ENCODE data around the gene SORBS2.

Gene SORBS2

GRCh38 chr4:185834778-185835177, 22.8 kb upstream of the SORBS2 start:
- DNase-seq = no peak

GRCh38 chr4:185834088-185834487, 22.1 kb upstream of the SORBS2 start:
- no peak for DNase-seq

- no peak for DNase-seq
These were observed 21.1 kb upstream of the SORBS2 start for GRCh38 chr4:185833055-185833598.

GRCh38 chr4:185831125-185831815, 19.3 kb upstream of the SORBS2 start:
- DNase-seq = no peak

DNA sequence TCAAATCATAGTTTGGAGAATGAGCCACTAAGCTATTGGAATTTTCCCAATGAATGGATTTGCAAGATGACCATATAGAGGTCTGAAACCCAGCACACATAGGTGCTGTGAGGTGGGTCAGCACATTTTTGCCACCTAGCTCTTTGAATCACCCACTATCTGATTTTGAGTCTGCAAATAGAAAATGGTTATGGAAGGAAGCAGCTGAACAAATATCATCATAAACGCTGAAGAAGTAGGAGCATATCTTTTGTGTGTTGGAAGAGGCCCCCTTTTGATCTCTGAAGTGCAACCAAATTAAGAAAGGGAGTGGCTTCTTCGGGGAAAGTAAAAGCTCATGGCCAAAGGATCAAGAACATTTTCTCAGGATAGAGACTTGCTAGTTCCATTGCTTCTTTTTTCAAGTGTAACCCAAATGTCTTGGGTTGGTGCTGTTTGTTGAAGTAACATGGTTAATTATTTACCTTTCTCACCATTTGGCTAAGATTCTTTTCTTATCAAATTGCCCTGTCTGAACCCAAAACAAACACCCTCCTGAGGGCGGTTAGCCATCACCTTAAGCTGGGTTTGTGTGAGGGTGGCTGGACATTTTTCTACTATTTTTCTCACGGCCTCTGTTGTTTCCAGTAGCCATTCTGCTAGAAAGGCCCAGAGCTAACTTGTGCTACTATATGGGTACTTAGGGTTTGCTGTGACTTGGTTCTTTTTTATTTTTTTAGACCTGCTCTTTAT, 18.4 kb upstream of the SORBS2 start:
- DNase-seq = no peak

- no peak for DNase-seq
These were observed 14.4 kb upstream of the SORBS2 start for GRCh38 chr4:185826381-185826780.

GRCh38 chr4:185825737-185826136, 13.7 kb upstream of the SORBS2 start:
- no peak for DNase-seq

GRCh38 chr4:185822791-185823190, 10.8 kb upstream of the SORBS2 start:
- DNase-seq = no peak

DNA sequence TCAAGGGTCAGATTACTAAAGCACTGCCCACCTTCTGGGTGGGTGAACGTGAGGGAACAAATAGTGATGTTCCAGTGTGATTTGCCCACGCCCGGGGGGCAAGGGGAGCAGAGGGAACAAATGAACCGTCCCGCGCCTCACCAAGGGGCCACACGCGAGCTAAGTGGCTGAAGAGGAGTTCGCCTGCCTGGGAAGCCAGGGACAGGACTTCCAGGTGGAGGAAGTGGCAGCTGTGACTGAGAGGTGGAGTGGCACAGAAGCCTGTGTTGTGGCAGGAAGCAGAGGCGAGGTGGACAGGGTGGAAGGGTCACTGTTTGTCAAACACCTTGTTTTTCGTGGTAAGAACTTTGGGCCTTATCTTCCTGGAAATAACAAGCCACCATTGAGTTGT, 9.0 kb upstream of the SORBS2 start:
- DNase-seq = no peak

- no peak for DNase-seq
These were observed 8.4 kb upstream of the SORBS2 start for GRCh38 chr4:185820146-185821028.

GRCh38 chr4:185819144-185819543, 7.2 kb upstream of the SORBS2 start:
- DNase-seq = no peak

GRCh38 chr4:185817403-185817818, 5.4 kb upstream of the SORBS2 start:
- DNase-seq = no peak

DNA sequence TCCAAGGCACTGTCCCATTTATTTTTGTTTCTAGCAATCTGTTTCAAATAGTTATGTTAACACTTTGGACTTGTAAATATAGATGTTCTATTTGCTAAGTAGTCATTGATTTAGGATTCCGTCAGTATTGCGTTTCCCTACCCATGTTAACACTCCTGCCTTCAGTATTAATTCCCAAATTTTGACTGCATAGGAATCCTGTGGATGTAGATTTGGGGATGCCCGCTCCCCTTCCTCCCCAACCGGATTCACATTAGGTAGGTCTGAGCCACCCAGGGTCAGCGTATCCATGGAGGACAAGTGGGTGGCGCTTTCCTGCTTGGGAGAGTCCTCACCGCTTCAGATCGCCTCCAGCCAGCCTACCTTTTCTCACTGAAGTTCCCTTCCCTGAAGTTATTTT, 1.1 kb upstream of the SORBS2 start:
- DNase-seq = no peak

- DNase-seq = no peak
These were observed 1.1 kb downstream of the SORBS2 start for GRCh38 chr4:185810746-185811508.

DNA sequence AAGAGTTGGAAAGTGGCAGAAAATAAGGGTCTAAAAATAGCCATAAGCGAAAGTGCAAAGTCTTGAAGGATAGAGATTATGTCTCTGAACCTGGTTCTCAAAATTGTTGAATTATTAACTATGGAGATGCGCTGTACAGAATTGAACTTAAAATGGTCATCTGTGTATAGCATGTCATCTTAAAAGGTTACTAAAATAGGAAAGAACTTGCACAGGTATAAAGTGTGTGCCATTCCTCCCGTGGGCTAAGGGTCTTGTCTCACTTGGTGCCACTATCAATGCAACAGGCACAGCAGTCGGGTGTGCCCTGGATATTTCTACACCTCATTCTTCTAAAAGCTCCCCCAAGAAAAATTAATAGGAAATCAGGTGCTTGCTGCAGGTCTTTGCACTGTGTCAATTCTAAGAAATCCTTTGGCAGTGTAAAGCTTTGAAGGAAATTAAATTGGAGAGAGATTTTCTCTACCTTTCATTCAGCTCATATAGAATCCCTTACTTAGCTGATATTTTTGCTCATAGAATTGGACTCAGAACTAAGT, 2.4 kb downstream of the SORBS2 start:
- DNase-seq = no peak

DNA sequence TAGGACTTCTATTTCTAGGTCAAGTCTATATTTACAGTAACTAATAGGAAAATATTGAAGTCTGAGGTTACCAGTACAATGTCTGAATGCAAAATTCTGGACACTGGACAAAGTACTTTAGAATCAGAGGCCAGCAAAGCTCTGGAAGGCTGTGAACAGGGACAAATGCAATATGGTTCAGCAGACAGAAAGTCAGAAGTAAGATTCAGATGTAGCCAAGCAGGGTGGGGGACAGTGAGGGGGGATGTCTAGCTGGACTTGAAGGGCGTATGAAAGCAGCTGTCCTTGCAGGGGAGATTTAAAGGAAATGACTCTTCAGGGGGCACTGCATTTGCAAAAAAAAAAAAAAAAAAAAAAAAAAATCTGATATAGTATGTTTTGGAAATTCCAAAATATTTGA, 2.9 kb downstream of the SORBS2 start:
- no peak for DNase-seq

GRCh38 chr4:185805979-185806378, 6.0 kb downstream of the SORBS2 start:
- no peak for DNase-seq

DNA sequence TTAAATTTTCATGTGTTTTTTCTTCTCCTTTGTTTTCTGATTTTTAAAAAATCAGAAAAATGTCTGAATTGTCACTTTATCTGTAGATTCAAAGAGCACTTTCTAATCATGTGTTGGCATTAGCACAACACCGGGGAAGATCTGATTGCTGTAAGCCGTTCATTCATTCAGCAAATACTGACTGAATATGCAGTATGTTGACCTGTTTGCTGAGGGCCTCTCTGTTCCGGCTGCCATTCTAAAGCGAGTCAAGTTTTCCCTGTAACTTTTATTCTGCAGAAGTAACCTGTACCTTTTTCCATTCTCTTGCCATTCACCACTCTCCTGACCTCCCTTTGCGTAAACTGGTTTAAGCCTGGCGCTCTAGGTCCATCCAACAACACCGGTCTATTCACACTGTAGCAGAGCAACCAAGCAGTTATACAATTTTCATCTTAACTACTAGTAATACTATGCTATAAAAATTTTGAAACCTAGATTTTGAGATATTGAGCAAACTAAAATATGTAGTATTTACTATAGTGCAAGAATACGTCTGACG, 6.7 kb downstream of the SORBS2 start:
- no peak for DNase-seq

DNA sequence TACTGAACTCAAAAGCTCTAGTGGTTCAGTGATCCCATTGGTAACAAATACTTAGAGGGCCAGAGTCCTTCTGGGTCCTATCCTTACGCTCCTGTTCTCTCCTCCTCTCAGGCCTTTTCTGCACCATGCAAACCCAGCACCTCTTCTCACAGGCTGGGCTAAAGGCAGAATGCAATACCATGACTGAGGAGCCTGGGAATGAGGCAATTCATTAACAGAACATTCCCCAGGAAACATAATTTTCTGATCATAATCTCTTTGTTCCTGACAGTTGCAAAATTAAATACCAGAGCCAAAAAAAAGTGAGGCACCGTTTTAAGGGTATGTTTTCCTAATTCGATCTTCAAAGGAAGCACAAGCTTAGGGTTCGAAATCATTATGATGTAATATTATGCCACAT, 9.0 kb downstream of the SORBS2 start:
- no peak for DNase-seq

DNA sequence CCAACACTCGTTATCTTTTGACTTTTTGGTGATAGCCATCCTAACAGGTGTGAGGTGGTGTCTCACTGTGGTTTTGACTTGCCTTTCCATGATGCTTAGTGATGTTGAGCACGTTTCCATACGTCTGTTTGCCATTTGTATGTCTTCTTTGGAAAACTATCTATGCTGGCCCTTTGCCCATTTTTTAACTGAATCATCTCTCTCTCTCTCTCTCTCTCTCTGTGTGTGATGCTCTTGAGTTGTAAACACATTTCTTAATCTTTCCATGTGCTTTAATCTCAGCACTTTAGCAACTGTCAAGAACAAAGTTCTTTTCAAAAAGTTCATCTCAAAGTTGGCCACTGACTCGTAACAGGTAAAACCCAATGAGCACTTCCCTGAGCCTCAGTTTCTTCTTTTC, 10.5 kb downstream of the SORBS2 start:
- DNase-seq = no peak

- no peak for DNase-seq
These were observed 11.6 kb downstream of the SORBS2 start for GRCh38 chr4:185800266-185800945.

Data from NK-92 treated with Interleukin-12 subunit alpha and Interleukin-12 subunit beta, amount 100 ng/mL, for 24 hours (cell line).